Epithelial cell of proximal tubule (primary cell): ENCODE results near the gene SLC25A11. TPM values are rescaled to one million over a fixed set of nuclear protein-coding genes. Genes with fewer than 3 reads are reported as not detected.

Experiments
- DNase-seq: peaks from one replicate; pipeline ENCODE4 v3.0.0-alpha.2; 2011; ENCODE audit warnings: low read depth
- H3K4me3 ChIP-seq: 2 replicates; pipeline ENCODE4 v1.5.1; 2011; ENCODE audit warnings: low read depth, mild to moderate bottlenecking, low read length
- CTCF ChIP-seq: conservative IDR thresholded peaks from 2 replicates; pipeline ENCODE4 v1.5.1; 2012; ENCODE audit warnings: low read depth, mild to moderate bottlenecking, low read length
- total RNA-seq: library from RNA; depleted of rRNA; stranded (reverse); fragments of >200 nt; gene quantifications from 2 replicates; pipeline ENCODE4 v1.2.3, GENCODE V29; 2015

Gene SLC25A11
- total RNA-seq: 45.5 and 72.9 TPM in 2 replicates

- peak; percentile 98 for DNase-seq
- peak within 1 kb of the TSS; percentile 93 for H3K4me3 ChIP-seq
- no peak for TF ChIP-seq CTCF
Measured at GRCh38 chr17:4939796-4940554, at the start of gene SLC25A11, which contains the start of gene RNF167. Gene SLC25A11, minus strand, starts transcription at chr17:4940046. Its CDS starts 136 bp downstream, at chr17:4939910. Gene RNF167, plus strand, starts transcription at chr17:4940268. Its CDS starts 642 bp downstream, at chr17:4940910.

GRCh38 chr17:4987767-4988567 lies 48.1 kb upstream of the SLC25A11 start:
- H3K4me3 ChIP-seq: peak overlapping the region; percentile 74
- TF ChIP-seq CTCF: no peak
- DNase-seq: no peak

- peak within 1 kb of the TSS; percentile 74 for H3K4me3 ChIP-seq
- TF ChIP-seq CTCF: peak; percentile 61
- no peak for DNase-seq
Measured at GRCh38 chr17:4986951-4987766, 47.3 kb upstream of the SLC25A11 start, which contains the start of gene CAMTA2. Gene CAMTA2, minus strand, starts transcription at chr17:4987675. Its CDS starts 1,453 bp downstream, at chr17:4986222.

- no peak for DNase-seq
- TF ChIP-seq CTCF: no peak
- peak overlapping the region; percentile 74 for H3K4me3 ChIP-seq
Measured at GRCh38 chr17:4986403-4986802, 46.6 kb upstream of the SLC25A11 start.

- no peak for TF ChIP-seq CTCF
- DNase-seq: no peak
- no peak overlapping the region for H3K4me3 ChIP-seq
Measured at GRCh38 chr17:4982305-4982704, 42.5 kb upstream of the SLC25A11 start.

- DNase-seq: no peak
- H3K4me3 ChIP-seq: no peak overlapping the region
- TF ChIP-seq CTCF: peak; percentile 74
Measured at GRCh38 chr17:4980644-4981216, 40.9 kb upstream of the SLC25A11 start.
